Central memory CD8-positive, alpha-beta T cell (primary cell): ENCODE results near the gene TBX10.
"Not testable (repeated sequence)": the region's sequence is repeated elsewhere in the genome, so short reads cannot be mapped to it uniquely, and the experiment has no call there.

Experiments
- ATAC-seq: fragments of 150-1000 bp; cut with Tn5 transposase; replicated peaks from 2 replicates; pipeline ENCODE4 v1.10.0; 2022; ENCODE audit warnings: mild to moderate bottlenecking, moderate FRiP score, moderate number of reproducible peaks; ENCODE audit not compliant: poor library complexity, severe bottlenecking; ENCODE audit errors: extremely low read depth
- DNase-seq, 2 donors: peaks; one replicate each; pipeline ENCODE4 v3.0.0; 2021; ENCODE audit warnings: low spot score in 2 of 2
- H3K27ac Mint-ChIP-seq: one replicate; pipeline ENCODE4 v1.8.0; 2022; ENCODE audit warnings: low read depth, mild to moderate bottlenecking, moderate library complexity, mixed read lengths
- H3K27me3 Mint-ChIP-seq: one replicate; pipeline ENCODE4 v1.8.0; 2022; ENCODE audit warnings: mixed read lengths
- H3K36me3 Mint-ChIP-seq: one replicate; pipeline ENCODE4 v1.8.0; 2022; ENCODE audit warnings: mild to moderate bottlenecking, moderate library complexity, mixed read lengths; ENCODE audit not compliant: insufficient read depth
- H3K4me1 Mint-ChIP-seq: one replicate; pipeline ENCODE4 v1.8.0; 2022; ENCODE audit warnings: mixed read lengths
- H3K4me3 Mint-ChIP-seq: one replicate; pipeline ENCODE4 v1.8.0; 2022; ENCODE audit warnings: mild to moderate bottlenecking, moderate library complexity, mixed read lengths
- H3K9me3 Mint-ChIP-seq: one replicate; pipeline ENCODE4 v1.8.0; 2022; ENCODE audit warnings: mixed read lengths

The TBX10 gene

GRCh38 chr11:67638535-67639437, 777 bp downstream of the TBX10 start:
- H3K27ac Mint-ChIP-seq, result no peak overlapping the region
- no peaks in the 10 kb centered on the region for H3K9me3 Mint-ChIP-seq
- H3K4me3 Mint-ChIP-seq, result no peak overlapping the region
- DNase-seq (no peak), ATAC-seq (no peak)
- no peaks in the 10 kb centered on the region for H3K4me1 Mint-ChIP-seq
- H3K27me3 Mint-ChIP-seq, result no peaks in the 10 kb centered on the region
- H3K36me3 Mint-ChIP-seq, result peaks cover 2% of the 10 kb centered on the region

GRCh38 chr11:67637441-67637840, 2.1 kb downstream of the TBX10 start:
- H3K36me3 Mint-ChIP-seq, H3K9me3 Mint-ChIP-seq, H3K27me3 Mint-ChIP-seq, H3K27ac Mint-ChIP-seq, H3K4me1 Mint-ChIP-seq, ATAC-seq, H3K4me3 Mint-ChIP-seq, DNase-seq: not testable (repeated sequence)

GRCh38 chr11:67636962-67637361, 2.6 kb downstream of the TBX10 start:
- Mint-ChIP-seq H3K4me3 (no peak overlapping the region), H3K27me3 (no peaks in the 10 kb centered on the region), H3K4me1 (no peaks in the 10 kb centered on the region), H3K9me3 (no peaks in the 10 kb centered on the region), H3K36me3 (peaks cover 2% of the 10 kb centered on the region), H3K27ac (no peak overlapping the region)
- DNase-seq (no peak), ATAC-seq (no peak)

DNA sequence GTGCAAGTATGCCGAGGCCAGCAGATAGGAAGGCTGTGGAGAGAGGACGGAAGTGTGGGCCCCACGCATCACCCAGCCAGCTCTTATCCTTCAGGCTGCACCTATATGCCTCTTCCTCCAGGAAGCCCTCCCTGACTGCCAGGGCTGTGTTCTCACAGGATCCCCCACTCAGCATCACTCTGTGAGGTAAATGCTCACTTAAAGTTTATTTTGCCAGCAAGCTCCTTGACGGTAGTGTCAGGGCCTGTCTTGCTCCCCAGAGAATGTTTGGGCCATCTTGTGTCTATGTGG, 4.4 kb downstream of the TBX10 start:
- Mint-ChIP-seq H3K36me3 (peaks cover 5% of the 10 kb centered on the region), H3K9me3 (no peaks in the 10 kb centered on the region), H3K4me1 (peaks cover 8% of the 10 kb centered on the region), H3K27ac (no peak overlapping the region), H3K27me3 (no peaks in the 10 kb centered on the region), H3K4me3 (no peak overlapping the region)
- no peak for DNase-seq
- no peak for ATAC-seq

DNA sequence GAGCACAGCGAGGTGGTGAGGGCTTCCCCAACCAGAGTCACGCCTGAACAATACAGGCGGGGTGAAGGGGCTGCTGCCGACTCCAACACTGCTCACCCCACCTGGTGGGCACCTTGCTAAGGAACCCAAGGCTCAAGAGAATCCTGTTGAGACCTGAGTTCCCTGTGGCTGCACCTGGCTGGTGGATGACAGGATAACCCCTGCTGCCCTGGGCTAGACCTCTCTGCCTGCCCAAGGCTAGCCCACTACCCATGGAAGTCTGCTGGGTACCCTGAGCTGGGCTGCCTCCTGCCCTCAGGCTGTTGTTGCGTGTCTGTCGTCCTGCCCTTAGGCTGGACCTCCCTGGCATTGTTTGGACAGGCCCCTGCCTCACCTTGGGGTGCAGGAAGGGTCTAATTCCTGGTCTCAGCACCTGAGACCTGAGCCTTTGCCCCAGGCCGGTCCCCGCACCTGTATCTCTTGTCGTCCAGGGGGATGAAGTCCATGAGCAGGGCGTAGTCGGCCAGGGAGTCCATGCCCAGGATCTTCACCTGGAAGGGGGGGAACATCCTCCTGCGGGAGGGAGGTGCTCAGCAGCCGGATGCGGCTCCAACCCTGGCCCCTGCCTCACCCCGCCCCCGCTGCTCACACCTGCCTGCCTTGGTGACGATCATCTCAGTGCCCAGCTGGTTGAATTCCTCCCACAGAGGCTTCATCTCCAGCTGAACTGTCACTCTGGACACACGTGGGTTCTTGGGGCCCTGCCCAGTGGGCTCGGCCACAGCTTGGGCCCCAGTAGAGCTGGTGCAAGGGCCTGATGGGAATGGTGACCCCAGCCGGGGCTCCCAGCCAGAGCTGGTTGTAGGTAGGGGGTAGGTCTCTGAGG, 5.0 kb downstream of the TBX10 start:
- ATAC-seq (no peak), DNase-seq (no peak)
- H3K27me3 Mint-ChIP-seq, result no peaks in the 10 kb centered on the region
- H3K4me1 Mint-ChIP-seq, result peaks cover 8% of the 10 kb centered on the region
- no peaks in the 10 kb centered on the region for H3K9me3 Mint-ChIP-seq
- no peak overlapping the region for H3K4me3 Mint-ChIP-seq
- peaks cover 3% of the 10 kb centered on the region for H3K36me3 Mint-ChIP-seq
- H3K27ac Mint-ChIP-seq, result no peak overlapping the region

GRCh38 chr11:67633758-67634365, 5.7 kb downstream of the TBX10 start:
- no peak for DNase-seq
- no peaks in the 10 kb centered on the region for H3K9me3 Mint-ChIP-seq

GRCh38 chr11:67632982-67633755, 6.4 kb downstream of the TBX10 start:
- Mint-ChIP-seq H3K4me1 (peaks cover 8% of the 10 kb centered on the region), H3K36me3 (peaks cover 3% of the 10 kb centered on the region), H3K4me3 (no peak overlapping the region), H3K27me3 (no peaks in the 10 kb centered on the region), H3K27ac (no peak overlapping the region), H3K9me3 (no peaks in the 10 kb centered on the region)
- ATAC-seq (no peak), DNase-seq (no peak)

More at GRCh38 chr11:67633758-67634365, 5.7 kb downstream of the TBX10 start:
- H3K4me1 Mint-ChIP-seq, result peaks cover 8% of the 10 kb centered on the region
- H3K27me3 Mint-ChIP-seq, result no peaks in the 10 kb centered on the region
- ATAC-seq, result no peak
- peaks cover 3% of the 10 kb centered on the region for H3K36me3 Mint-ChIP-seq
- H3K27ac Mint-ChIP-seq, result no peak overlapping the region
- no peak overlapping the region for H3K4me3 Mint-ChIP-seq

GRCh38 chr11:67632175-67632981, 7.2 kb downstream of the TBX10 start:
- DNase-seq (no peak), ATAC-seq (no peak)
- peaks cover 9% of the 10 kb centered on the region for H3K4me1 Mint-ChIP-seq
- peaks cover 3% of the 10 kb centered on the region for H3K36me3 Mint-ChIP-seq
- H3K9me3 Mint-ChIP-seq, result no peaks in the 10 kb centered on the region
- no peak overlapping the region for H3K27ac Mint-ChIP-seq
- peak overlapping the region; percentile 54 for H3K4me3 Mint-ChIP-seq
- no peaks in the 10 kb centered on the region for H3K27me3 Mint-ChIP-seq

- ATAC-seq (no peak), DNase-seq (no peak)
- no peak overlapping the region for H3K27ac Mint-ChIP-seq
- no peaks in the 10 kb centered on the region for H3K9me3 Mint-ChIP-seq
- no peaks in the 10 kb centered on the region for H3K27me3 Mint-ChIP-seq
- H3K4me3 Mint-ChIP-seq, result peak overlapping the region; percentile 54
- peaks cover 13% of the 10 kb centered on the region for H3K4me1 Mint-ChIP-seq
- peaks cover 3% of the 10 kb centered on the region for H3K36me3 Mint-ChIP-seq
Observed at GRCh38 chr11:67631853-67632174, 7.7 kb downstream of the TBX10 start.

GRCh38 chr11:67631411-67631810, 8.2 kb downstream of the TBX10 start:
- Mint-ChIP-seq H3K27ac (no peak overlapping the region), H3K4me3 (peak overlapping the region; percentile 87), H3K4me1 (peaks cover 13% of the 10 kb centered on the region), H3K27me3 (no peaks in the 10 kb centered on the region), H3K36me3 (peaks cover 3% of the 10 kb centered on the region), H3K9me3 (no peaks in the 10 kb centered on the region)
- ATAC-seq (no peak), DNase-seq (no peak)

- Mint-ChIP-seq H3K4me1 (peaks cover 13% of the 10 kb centered on the region), H3K9me3 (no peaks in the 10 kb centered on the region), H3K27ac (peak overlapping the region; percentile 87), H3K36me3 (peaks cover 3% of the 10 kb centered on the region), H3K27me3 (no peaks in the 10 kb centered on the region), H3K4me3 (peak overlapping the region; percentile 87)
- ATAC-seq, result no peak
- no peak for DNase-seq
Observed at GRCh38 chr11:67630943-67631331, 8.6 kb downstream of the TBX10 start.
